ENCODE measurements around the gene HS6ST3.
"Not testable (repeated sequence)": the region's sequence is repeated elsewhere in the genome, so short reads cannot be mapped to it uniquely, and the experiment has no call there.

The HS6ST3 gene

GRCh38 chr13:96112936-96113335 lies 23.0 kb downstream of the HS6ST3 start:
- no peak for DNase-seq (ENCODE audit: low read depth)
- TF ChIP-seq, protein P1, sequence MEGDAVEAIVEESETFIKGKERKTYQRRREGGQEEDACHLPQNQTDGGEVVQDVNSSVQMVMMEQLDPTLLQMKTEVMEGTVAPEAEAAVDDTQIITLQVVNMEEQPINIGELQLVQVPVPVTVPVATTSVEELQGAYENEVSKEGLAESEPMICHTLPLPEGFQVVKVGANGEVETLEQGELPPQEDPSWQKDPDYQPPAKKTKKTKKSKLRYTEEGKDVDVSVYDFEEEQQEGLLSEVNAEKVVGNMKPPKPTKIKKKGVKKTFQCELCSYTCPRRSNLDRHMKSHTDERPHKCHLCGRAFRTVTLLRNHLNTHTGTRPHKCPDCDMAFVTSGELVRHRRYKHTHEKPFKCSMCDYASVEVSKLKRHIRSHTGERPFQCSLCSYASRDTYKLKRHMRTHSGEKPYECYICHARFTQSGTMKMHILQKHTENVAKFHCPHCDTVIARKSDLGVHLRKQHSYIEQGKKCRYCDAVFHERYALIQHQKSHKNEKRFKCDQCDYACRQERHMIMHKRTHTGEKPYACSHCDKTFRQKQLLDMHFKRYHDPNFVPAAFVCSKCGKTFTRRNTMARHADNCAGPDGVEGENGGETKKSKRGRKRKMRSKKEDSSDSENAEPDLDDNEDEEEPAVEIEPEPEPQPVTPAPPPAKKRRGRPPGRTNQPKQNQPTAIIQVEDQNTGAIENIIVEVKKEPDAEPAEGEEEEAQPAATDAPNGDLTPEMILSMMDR (IDR thresholded peaks at IDR 0.05; ENCODE audit: low read depth, low read length, missing control alignments): no peak
- no peak overlapping the region for H3K4me3 ChIP-seq (ENCODE audit: low read depth, low read length)
- in situ Hi-C loops (cut with HindIII; ENCODE audit: low sequenced_read_pairs): no loop called here

- in situ Hi-C loops (cut with HindIII; ENCODE audit: low sequenced_read_pairs); H3K4me3 ChIP-seq (ENCODE audit: low read depth, low read length); DNase-seq (ENCODE audit: low read depth): not testable (repeated sequence)
Observed at GRCh38 chr13:96115368-96115767, 25.5 kb downstream of the HS6ST3 start.

DNA sequence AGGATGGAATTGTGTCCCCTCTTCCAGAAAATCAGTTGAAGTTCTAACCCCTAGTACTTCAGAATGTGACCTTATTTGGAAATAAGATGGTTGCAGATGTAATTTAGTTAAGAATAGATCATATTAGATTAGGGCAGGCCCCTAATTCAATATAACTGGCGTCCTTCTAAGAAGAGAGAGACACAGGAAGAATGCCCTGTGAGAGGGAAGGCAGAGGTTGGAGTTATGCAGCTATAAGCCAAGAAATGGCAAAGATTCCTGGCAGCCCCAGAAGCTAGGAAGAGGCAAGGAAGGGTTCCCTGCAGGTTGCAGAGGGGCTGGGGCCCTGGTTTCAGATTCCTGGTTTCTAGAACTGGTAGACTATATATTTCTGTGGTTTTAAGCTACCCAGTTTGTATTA lies 30.0 kb downstream of the HS6ST3 start:
- no peak overlapping the region for H3K4me3 ChIP-seq (ENCODE audit: low read depth, low read length)
- in situ Hi-C loops (cut with HindIII; ENCODE audit: low sequenced_read_pairs): no loop called here
- TF ChIP-seq, protein P1 (IDR thresholded peaks at IDR 0.05; ENCODE audit: low read depth, low read length, missing control alignments): no peak
- DNase-seq (ENCODE audit: low read depth): no peak

DNA sequence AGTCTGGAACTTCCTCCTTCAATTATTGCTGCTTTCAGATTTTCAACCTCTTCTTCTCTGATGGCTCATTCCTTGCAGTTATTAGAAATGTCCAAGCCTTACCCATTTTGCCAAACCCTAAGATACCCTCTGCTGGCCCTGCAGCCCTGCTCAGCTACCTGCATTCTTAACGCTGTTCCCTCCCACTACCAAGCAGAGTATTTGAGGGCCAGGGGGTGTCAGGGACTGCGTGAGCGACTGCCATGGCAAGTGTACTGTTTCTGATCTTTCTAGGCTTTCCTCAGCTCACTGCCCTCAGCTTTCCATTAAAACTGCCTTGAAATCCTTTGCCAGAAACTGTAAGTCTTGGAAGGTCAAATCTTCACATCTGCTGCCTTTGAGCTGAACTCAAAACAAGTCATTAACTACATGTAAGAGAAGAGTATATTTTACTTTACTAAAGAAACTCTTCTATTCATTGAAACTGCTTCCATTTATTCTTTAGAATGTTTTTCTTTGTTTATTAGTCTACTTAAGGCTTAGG lies 41.0 kb downstream of the HS6ST3 start:
- in situ Hi-C loops (cut with HindIII; ENCODE audit: low sequenced_read_pairs): no loop called here
- TF ChIP-seq, protein P1 (IDR thresholded peaks at IDR 0.05; ENCODE audit: low read depth, low read length, missing control alignments): no peak
- H3K4me3 ChIP-seq (ENCODE audit: low read depth, low read length): no peak overlapping the region
- DNase-seq (ENCODE audit: low read depth): no peak

DNA sequence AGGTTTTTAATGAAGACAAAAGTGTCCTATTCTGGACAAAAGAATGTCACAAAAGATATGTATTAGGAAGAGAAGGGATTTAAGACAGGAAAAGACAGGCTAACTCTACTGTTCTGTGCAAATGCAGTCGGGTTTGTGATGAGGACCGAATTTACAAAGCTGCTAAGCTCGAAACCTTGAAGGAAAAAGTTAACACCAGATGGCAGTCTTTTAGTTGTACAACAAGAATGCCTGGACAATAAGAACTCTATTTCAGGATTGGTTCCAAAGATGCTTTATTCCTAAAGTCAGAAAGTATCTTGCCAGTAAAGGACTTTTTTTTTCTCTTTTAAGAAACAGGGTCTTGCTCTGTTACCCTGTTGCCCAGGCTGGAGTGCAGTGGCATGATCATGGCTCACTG lies 51.1 kb downstream of the HS6ST3 start:
- H3K4me3 ChIP-seq (ENCODE audit: low read depth, low read length): no peak overlapping the region
- peak; percentile 9 for DNase-seq (ENCODE audit: low read depth)
- in situ Hi-C loops (cut with HindIII; ENCODE audit: low sequenced_read_pairs): no loop called here
- TF ChIP-seq, protein P1 (IDR thresholded peaks at IDR 0.05; ENCODE audit: low read depth, low read length, missing control alignments): peak; percentile 42

DNA sequence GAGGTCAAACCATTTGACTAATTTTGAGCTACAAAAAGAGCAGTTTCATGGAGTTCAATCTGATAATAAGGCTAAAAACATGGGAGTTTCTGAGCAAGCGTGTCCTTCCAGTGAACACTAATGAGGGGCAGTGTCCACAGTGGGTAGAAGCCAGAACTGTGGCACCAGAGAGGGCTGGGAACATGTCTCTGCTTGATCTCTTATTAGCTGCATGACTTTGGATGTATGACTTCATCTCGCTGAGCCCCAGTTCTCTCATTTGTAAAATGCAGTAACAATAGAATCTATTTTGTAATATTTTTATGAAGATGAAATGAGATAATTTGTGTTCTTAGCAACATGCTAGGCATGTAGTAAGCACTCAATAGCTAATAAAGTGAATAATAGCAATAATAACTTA lies 69.8 kb downstream of the HS6ST3 start:
- no peak for DNase-seq (ENCODE audit: low read depth)

GRCh38 chr13:96161141-96161540 lies 71.2 kb downstream of the HS6ST3 start:
- in situ Hi-C loops (cut with HindIII; ENCODE audit: low sequenced_read_pairs): no loop called here
- no peak for DNase-seq (ENCODE audit: low read depth)
- TF ChIP-seq, protein P1 (IDR thresholded peaks at IDR 0.05; ENCODE audit: low read depth, low read length, missing control alignments): no peak
- no peak overlapping the region for H3K4me3 ChIP-seq (ENCODE audit: low read depth, low read length)

More for the DNA sequence above, 69.8 kb downstream of the HS6ST3 start:
- TF ChIP-seq, protein P1 (IDR thresholded peaks at IDR 0.05; ENCODE audit: low read depth, low read length, missing control alignments): no peak
- in situ Hi-C loops (cut with HindIII; ENCODE audit: low sequenced_read_pairs): no loop called here
- no peak overlapping the region for H3K4me3 ChIP-seq (ENCODE audit: low read depth, low read length)
